Neural progenitor cell (in vitro differentiated cells): ENCODE results near the gene JDP2. TPM values are rescaled to one million over a fixed set of nuclear protein-coding genes. Genes with fewer than 3 reads are reported as not detected.
A peak's percentile ranks its signal among the peaks of the same experiment; 100 is the strongest.
"Not testable (repeated sequence)": the region's sequence is repeated elsewhere in the genome, so short reads cannot be mapped to it uniquely, and the experiment has no call there.

ENCODE experiments used
- DNase-seq: peaks from one replicate; pipeline ENCODE4 v3.0.0-alpha.2; 2016; ENCODE audit warnings: low spot score
- H2AFZ ChIP-seq: fragments of 200-600 bp; sonication (generic); replicated peaks from 2 replicates; pipeline ENCODE4 v1.6.1; 2016; ENCODE audit warnings: antibody characterized with exemption
- H3F3A ChIP-seq: fragments of 200-600 bp; sonication (generic); 2 replicates; pipeline ENCODE4 v1.6.1; 2016; ENCODE audit warnings: antibody characterized with exemption, low read depth
- H3K27ac ChIP-seq: fragments of 200-600 bp; sonication (generic); 2 replicates; pipeline ENCODE4 v1.5.1; 2016; ENCODE audit warnings: mild to moderate bottlenecking
- H3K27me3 ChIP-seq: fragments of 200-600 bp; sonication (generic); 2 replicates; pipeline ENCODE4 v1.6.1; 2016; ENCODE audit warnings: mild to moderate bottlenecking, moderate library complexity
- H3K36me3 ChIP-seq: fragments of 200-600 bp; sonication (generic); 2 replicates; pipeline ENCODE4 v1.5.1; 2016
- H3K4me1 ChIP-seq: fragments of 200-600 bp; sonication (generic); 2 replicates; pipeline ENCODE4 v1.6.1; 2016; ENCODE audit warnings: mixed run types
- H3K4me2 ChIP-seq: fragments of 200-600 bp; sonication (generic); 2 replicates; pipeline ENCODE4 v1.6.1; 2016
- H3K4me3 ChIP-seq: fragments of 200-600 bp; sonication (generic); 2 replicates; pipeline ENCODE4 v1.5.1; 2016
- H3K79me2 ChIP-seq: fragments of 200-600 bp; sonication (generic); 2 replicates; pipeline ENCODE4 v1.6.1; 2016; ENCODE audit warnings: low read depth
- H3K9ac ChIP-seq: fragments of 200-600 bp; sonication (generic); 2 replicates; pipeline ENCODE4 v1.6.1; 2016
- H3K9me3 ChIP-seq: fragments of 200-600 bp; sonication (generic); 2 replicates; pipeline ENCODE4 v1.5.1; 2016; ENCODE audit warnings: low read depth
- H4K20me1 ChIP-seq: fragments of 200-600 bp; sonication (generic); 2 replicates; pipeline ENCODE4 v1.6.1; 2016; ENCODE audit warnings: low read depth
- H3K27ac Mint-ChIP-seq: 3 replicates; pipeline ENCODE4 v1.8.0; 2021; ENCODE audit warnings: mixed read lengths
- H3K27me3 Mint-ChIP-seq: 2 replicates; pipeline ENCODE4 v1.8.0; 2022; ENCODE audit warnings: low read depth, mild to moderate bottlenecking, inconsistent platforms, moderate library complexity, mixed read lengths; ENCODE audit not compliant: insufficient read depth
- H3K36me3 Mint-ChIP-seq: 3 replicates; pipeline ENCODE4 v1.8.0; 2021; ENCODE audit warnings: mixed read lengths
- H3K4me1 Mint-ChIP-seq: 3 replicates; pipeline ENCODE4 v1.8.0; 2021; ENCODE audit warnings: mixed read lengths
- H3K4me3 Mint-ChIP-seq: 3 replicates; pipeline ENCODE4 v1.8.0; 2021; ENCODE audit warnings: mild to moderate bottlenecking, moderate library complexity, mixed read lengths
- H3K9me3 Mint-ChIP-seq: 3 replicates; pipeline ENCODE4 v1.8.0; 2020; ENCODE audit warnings: mixed read lengths
- EZH2 ChIP-seq: fragments of 200-600 bp; sonication (generic); IDR thresholded peaks from 2 replicates; pipeline ENCODE4 v1.6.1; 2017; ENCODE audit warnings: antibody characterized with exemption, mild to moderate bottlenecking, moderate library complexity
- EZH2phosphoT487 ChIP-seq: fragments of 200-600 bp; sonication (generic); IDR thresholded peaks from 2 replicates; pipeline ENCODE4 v1.6.1; 2017; ENCODE audit warnings: antibody characterized with exemption
- total RNA-seq: library from RNA; depleted of rRNA; stranded (reverse); fragments of >200 nt; gene quantifications from 2 replicates; pipeline ENCODE4 v1.2.3, GENCODE V29; 2015; ENCODE audit warnings: low replicate concordance
- TF ChIP-seq, protein P1 (sequence below): fragments of 200-600 bp; sonication (generic); IDR thresholded peaks from 2 replicates; pipeline ENCODE4 v1.5.1; 2017; ENCODE audit warnings: antibody characterized with exemption, mild to moderate bottlenecking

The JDP2 gene
- total RNA-seq, 1 donor from 2014 or later, result 2.5 TPM

DNA sequence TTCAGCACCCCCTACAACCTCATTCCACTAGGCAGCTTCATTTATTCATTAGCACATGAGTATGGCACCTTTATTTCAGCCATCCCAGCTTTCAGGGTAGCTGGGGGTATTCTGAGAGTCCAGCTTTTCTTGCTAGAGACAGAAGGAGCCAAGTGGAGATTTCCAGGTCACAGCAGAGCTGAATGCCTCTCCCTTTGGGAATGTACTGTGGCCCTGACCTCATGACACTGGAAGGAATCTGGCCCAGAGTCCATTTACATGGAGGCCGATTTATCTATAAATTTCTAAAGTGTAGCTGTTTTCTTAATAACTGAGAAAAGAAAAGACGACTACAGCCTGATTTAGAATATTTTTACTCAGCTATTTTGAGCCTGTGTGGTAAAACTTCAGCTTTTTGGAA, 47.2 kb upstream of the JDP2 start:
- H2AFZ ChIP-seq, result no peak overlapping the region

DNA sequence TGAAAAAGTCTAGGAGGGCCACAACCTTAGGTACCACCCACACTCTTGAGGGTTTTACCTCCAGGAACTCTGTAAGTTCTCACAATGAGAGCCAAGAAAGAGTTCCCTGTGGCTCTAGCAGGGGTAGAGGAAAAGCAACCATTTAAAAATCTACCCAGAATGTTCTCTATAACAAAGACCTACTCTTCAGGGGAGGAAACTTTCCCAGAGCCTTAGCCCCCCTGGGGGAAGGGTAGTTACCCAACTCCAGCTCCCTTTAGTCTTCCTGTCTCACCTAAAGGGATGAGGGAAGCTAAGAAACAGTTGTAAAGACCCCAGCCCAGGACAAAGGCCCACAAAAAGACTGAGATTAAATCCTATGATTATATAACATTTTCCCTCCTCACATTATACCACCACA, 46.2 kb upstream of the JDP2 start:
- Mint-ChIP-seq H3K27me3 (no peaks in the 10 kb centered on the region), H3K27ac (no peak overlapping the region)
- DNase-seq, result no peak

More for the DNA sequence above, 47.2 kb upstream of the JDP2 start:
- Mint-ChIP-seq H3K4me1 (peaks cover 22% of the 10 kb centered on the region), H3K27me3 (no peaks in the 10 kb centered on the region), H3K27ac (no peak overlapping the region), H3K4me3 (no peak overlapping the region), H3K9me3 (peaks cover 6% of the 10 kb centered on the region), H3K36me3 (no peaks in the 10 kb centered on the region)
- H3K4me3 ChIP-seq, result no peak overlapping the region
- no peaks in the 10 kb centered on the region for H3K9me3 ChIP-seq
- no peaks in the 10 kb centered on the region for H3K36me3 ChIP-seq
- H3F3A ChIP-seq, result peaks cover 3% of the 10 kb centered on the region
- H3K4me1 ChIP-seq, result peaks cover 28% of the 10 kb centered on the region
- H3K27me3 ChIP-seq, result no peaks in the 10 kb centered on the region
- no peak for DNase-seq
- H4K20me1 ChIP-seq, result no peaks in the 10 kb centered on the region
- H3K79me2 ChIP-seq, result no peaks in the 10 kb centered on the region
- H3K9ac ChIP-seq, result no peak overlapping the region
- no peak overlapping the region for H3K27ac ChIP-seq
- no peak for TF ChIP-seq EZH2phosphoT487
- TF ChIP-seq EZH2, result no peak
- TF ChIP-seq, protein P1, sequence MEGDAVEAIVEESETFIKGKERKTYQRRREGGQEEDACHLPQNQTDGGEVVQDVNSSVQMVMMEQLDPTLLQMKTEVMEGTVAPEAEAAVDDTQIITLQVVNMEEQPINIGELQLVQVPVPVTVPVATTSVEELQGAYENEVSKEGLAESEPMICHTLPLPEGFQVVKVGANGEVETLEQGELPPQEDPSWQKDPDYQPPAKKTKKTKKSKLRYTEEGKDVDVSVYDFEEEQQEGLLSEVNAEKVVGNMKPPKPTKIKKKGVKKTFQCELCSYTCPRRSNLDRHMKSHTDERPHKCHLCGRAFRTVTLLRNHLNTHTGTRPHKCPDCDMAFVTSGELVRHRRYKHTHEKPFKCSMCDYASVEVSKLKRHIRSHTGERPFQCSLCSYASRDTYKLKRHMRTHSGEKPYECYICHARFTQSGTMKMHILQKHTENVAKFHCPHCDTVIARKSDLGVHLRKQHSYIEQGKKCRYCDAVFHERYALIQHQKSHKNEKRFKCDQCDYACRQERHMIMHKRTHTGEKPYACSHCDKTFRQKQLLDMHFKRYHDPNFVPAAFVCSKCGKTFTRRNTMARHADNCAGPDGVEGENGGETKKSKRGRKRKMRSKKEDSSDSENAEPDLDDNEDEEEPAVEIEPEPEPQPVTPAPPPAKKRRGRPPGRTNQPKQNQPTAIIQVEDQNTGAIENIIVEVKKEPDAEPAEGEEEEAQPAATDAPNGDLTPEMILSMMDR, result no peak
- H3K4me2 ChIP-seq, result no peak overlapping the region

DNA sequence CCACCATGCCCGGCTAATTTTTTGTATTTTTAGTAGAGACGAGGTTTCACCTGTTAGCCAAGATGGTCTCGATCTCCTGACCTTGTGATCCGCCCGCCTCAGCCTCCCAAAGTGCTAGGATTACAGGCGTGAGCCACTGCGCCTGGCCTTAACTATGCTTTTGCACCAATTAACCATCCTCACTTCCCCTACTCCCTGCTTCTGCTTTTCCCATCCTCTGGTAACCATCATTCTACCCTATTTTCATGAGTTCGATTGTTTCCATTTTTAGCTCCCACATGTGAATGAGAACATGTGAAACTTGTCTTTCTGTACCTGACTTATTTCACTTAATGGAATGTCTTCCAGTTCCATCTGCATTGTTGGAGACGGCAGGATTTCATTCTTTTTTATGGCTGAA, 44.6 kb upstream of the JDP2 start:
- H3K27ac Mint-ChIP-seq, H3K36me3 ChIP-seq, H3K9me3 ChIP-seq, H3K9ac ChIP-seq, H3K36me3 Mint-ChIP-seq, H3K4me3 ChIP-seq, DNase-seq, H3K27me3 ChIP-seq, H2AFZ ChIP-seq, H3K79me2 ChIP-seq, H3K27me3 Mint-ChIP-seq, H3K4me2 ChIP-seq, H3F3A ChIP-seq, H3K27ac ChIP-seq, H3K4me3 Mint-ChIP-seq, H4K20me1 ChIP-seq, H3K9me3 Mint-ChIP-seq: not testable (repeated sequence)
- H3K4me1 Mint-ChIP-seq, result peaks cover 22% of the 10 kb centered on the region
- peaks cover 28% of the 10 kb centered on the region for H3K4me1 ChIP-seq

More for the DNA sequence above, 46.2 kb upstream of the JDP2 start:
- Histone ChIP-seq H3F3A (peaks cover 3% of the 10 kb centered on the region), H3K9ac (no peak overlapping the region), H4K20me1 (no peaks in the 10 kb centered on the region), H3K4me1 (peaks cover 28% of the 10 kb centered on the region), H3K4me3 (no peak overlapping the region), H3K27me3 (no peaks in the 10 kb centered on the region), H3K9me3 (no peaks in the 10 kb centered on the region), H3K4me2 (peak overlapping the region; percentile 15), H2AFZ (no peak overlapping the region), H3K36me3 (no peaks in the 10 kb centered on the region), H3K79me2 (no peaks in the 10 kb centered on the region), H3K27ac (no peak overlapping the region)
- no peak overlapping the region for H3K4me3 Mint-ChIP-seq
- TF ChIP-seq, protein P1, result no peak
- TF ChIP-seq EZH2 (no peak), EZH2phosphoT487 (no peak)
- H3K9me3 Mint-ChIP-seq, result peaks cover 6% of the 10 kb centered on the region
- H3K36me3 Mint-ChIP-seq, result no peaks in the 10 kb centered on the region
- H3K4me1 Mint-ChIP-seq, result peaks cover 22% of the 10 kb centered on the region

DNA sequence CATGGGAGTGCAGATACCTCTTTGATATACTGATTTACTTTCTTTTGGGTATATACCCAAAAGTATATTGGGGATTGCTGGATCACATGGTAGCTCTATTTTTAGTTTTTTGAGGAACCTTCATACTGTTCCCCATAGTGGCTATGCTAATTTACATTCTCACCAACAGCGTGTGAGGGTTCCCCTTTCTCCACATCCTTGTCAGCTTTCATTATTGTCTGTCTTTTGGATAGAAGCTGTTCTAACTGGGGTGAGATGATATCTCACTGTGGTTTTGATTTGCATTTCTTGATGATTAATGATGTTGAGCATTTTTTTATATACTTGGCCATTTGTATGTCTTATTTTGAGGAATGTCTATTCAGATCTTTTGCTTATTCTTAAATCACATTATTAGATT, 44.1 kb upstream of the JDP2 start:
- H2AFZ ChIP-seq, result no peak overlapping the region
- no peak overlapping the region for H3K27ac ChIP-seq
- H3K79me2 ChIP-seq, result no peaks in the 10 kb centered on the region
- H3K4me1 Mint-ChIP-seq, result peaks cover 19% of the 10 kb centered on the region
- H3K4me3 Mint-ChIP-seq, result no peak overlapping the region
- no peaks in the 10 kb centered on the region for H3K36me3 Mint-ChIP-seq
- H3K27ac Mint-ChIP-seq, result no peak overlapping the region
- H4K20me1 ChIP-seq, result no peaks in the 10 kb centered on the region
- H3K9me3 Mint-ChIP-seq, result peaks cover 6% of the 10 kb centered on the region
- H3F3A ChIP-seq, result peaks cover 3% of the 10 kb centered on the region
- no peaks in the 10 kb centered on the region for H3K27me3 ChIP-seq
- no peak for DNase-seq
- no peak overlapping the region for H3K9ac ChIP-seq
- no peaks in the 10 kb centered on the region for H3K9me3 ChIP-seq
- no peak overlapping the region for H3K4me3 ChIP-seq
- peaks cover 28% of the 10 kb centered on the region for H3K4me1 ChIP-seq
- no peak overlapping the region for H3K4me2 ChIP-seq
- no peaks in the 10 kb centered on the region for H3K27me3 Mint-ChIP-seq
- TF ChIP-seq EZH2phosphoT487 (no peak), EZH2 (no peak)
- TF ChIP-seq, protein P1, result no peak
- no peaks in the 10 kb centered on the region for H3K36me3 ChIP-seq
